MCF 10A (cell line): Measurements from ENCODE around the gene FAM161B. TPM values are rescaled to one million over a fixed set of nuclear protein-coding genes. Genes with fewer than 3 reads are reported as not detected.

ENCODE experiments used
- BruUV-seq: library from RNA; stranded (reverse); fragments of 400-500 nt; replicated peaks from 2 replicates; lab custom pipeline; 2021; lab: Mats Ljungman, UMichigan
- CTCF ChIA-PET: fragments of 300-600 bp; sonication (Branson Sonifier 250); formaldehyde crosslinking; extraction: SDS; loops from one replicate; lab custom pipeline; 2021; ENCODE audit warnings: antibody characterized with exemption, inconsistent platforms; lab: Yijun Ruan, JAX
- POLR2A ChIA-PET: fragments of 300-600, 350-650 bp; sonication (Branson Sonifier 250); formaldehyde crosslinking; extraction: SDS; loops from one replicate; lab custom pipeline; 2020; ENCODE audit warnings: antibody characterized with exemption, inconsistent platforms; lab: Yijun Ruan, JAX
- DNase-seq: peaks from one replicate; pipeline ENCODE4 v3.0.0-alpha.2; 2018; ENCODE audit not compliant: unreplicated experiment
- H3K27ac Mint-ChIP-seq: one replicate; pipeline ENCODE4 v1.8.0; 2022; ENCODE audit warnings: mild to moderate bottlenecking, low read depth, mixed read lengths; ENCODE audit not compliant: unreplicated experiment
- H3K27me3 Mint-ChIP-seq: one replicate; pipeline ENCODE4 v1.8.0; 2022; ENCODE audit warnings: mixed read lengths; ENCODE audit not compliant: insufficient read depth, unreplicated experiment
- H3K36me3 Mint-ChIP-seq: one replicate; pipeline ENCODE4 v1.8.0; 2022; ENCODE audit warnings: mild to moderate bottlenecking, moderate library complexity, mixed read lengths; ENCODE audit not compliant: insufficient read depth, unreplicated experiment
- H3K4me1 Mint-ChIP-seq: one replicate; pipeline ENCODE4 v1.8.0; 2022; ENCODE audit warnings: mixed read lengths; ENCODE audit not compliant: insufficient read depth, unreplicated experiment
- H3K4me3 Mint-ChIP-seq: one replicate; pipeline ENCODE4 v1.8.0; 2022; ENCODE audit warnings: mild to moderate bottlenecking, moderate library complexity, mixed read lengths; ENCODE audit not compliant: unreplicated experiment
- H3K9me3 Mint-ChIP-seq: one replicate; pipeline ENCODE4 v1.8.0; 2022; ENCODE audit warnings: mixed read lengths; ENCODE audit not compliant: unreplicated experiment
- CTCF ChIP-seq: fragments of 200-600 bp; IDR thresholded peaks from one replicate; pipeline ENCODE4 v1.8.0; 2022; ENCODE audit warnings: antibody characterized with exemption, mild to moderate bottlenecking; ENCODE audit not compliant: unreplicated experiment
- intact Hi-C: fragments of 100-400 bp; cut with micrococcal nuclease; formaldehyde crosslinking; loops from 2 replicates; pipeline ENCODE4 v1.14.1; 2022
- total RNA-seq: library from RNA; stranded (reverse); gene quantifications from 2 replicates; pipeline ENCODE4 v1.2.3, GENCODE V29; 2022

Gene FAM161B
- total RNA-seq, 1 experiment from 2014 or later, result 2.1 TPM

DNA sequence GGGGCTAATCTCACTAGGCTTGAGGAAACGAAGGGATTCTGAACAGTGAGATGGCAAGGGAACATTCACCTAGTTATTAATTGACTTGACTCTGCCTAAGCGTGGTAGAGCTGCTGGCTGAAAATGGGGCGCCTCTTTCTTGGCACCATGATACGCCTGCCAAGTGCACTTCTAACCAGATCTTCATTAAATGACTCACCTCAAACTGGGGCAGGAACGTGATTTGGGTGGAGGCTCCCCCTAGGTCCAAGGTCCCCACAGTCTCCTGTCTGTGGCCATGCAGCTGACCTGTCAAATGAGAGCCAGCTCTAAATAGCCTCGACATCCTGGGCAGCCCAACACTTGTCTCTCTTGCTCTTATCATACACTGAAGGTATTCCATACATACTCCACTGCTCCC lies 26.2 kb upstream of the FAM161B start:
- ChIA-PET POLR2A (no interaction called here), CTCF (no interaction called here)
- intact Hi-C loops, result no loop called here
- no peaks in the 10 kb centered on the region for H3K27me3 Mint-ChIP-seq
- H3K4me3 Mint-ChIP-seq, result no peak overlapping the region
- H3K9me3 Mint-ChIP-seq, result no peaks in the 10 kb centered on the region
- no peak overlapping the region for H3K27ac Mint-ChIP-seq
- TF ChIP-seq CTCF, result no peak
- H3K4me1 Mint-ChIP-seq, result no peaks in the 10 kb centered on the region
- peaks cover 34% of the 10 kb centered on the region for H3K36me3 Mint-ChIP-seq
- DNase-seq, result no peak
- no TSS peak for BruUV-seq

DNA sequence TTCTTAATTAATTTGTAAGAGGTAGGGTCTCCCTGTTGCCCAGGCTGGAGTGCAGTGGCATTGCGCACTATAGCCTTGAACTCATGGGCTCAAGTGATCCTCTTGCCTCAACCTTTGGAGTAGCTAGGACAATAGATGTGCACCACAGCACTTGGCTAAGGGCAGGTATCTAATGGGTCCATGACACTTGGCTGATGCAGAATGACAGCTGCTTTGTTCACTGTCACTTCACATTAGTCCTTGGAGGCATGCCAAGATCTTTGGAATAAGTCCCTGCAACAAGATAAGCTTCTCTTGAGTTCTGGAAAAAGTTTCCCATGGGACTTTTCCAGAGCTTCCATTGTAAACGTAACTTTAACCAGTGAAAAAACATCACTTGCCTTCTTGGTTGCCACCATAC lies 23.6 kb upstream of the FAM161B start:
- peaks cover 46% of the 10 kb centered on the region for H3K36me3 Mint-ChIP-seq
- POLR2A ChIA-PET, result no interaction called here
- TF ChIP-seq CTCF, result no peak
- CTCF ChIA-PET, result no interaction called here
- no peak overlapping the region for H3K27ac Mint-ChIP-seq
- no peak for DNase-seq
- H3K9me3 Mint-ChIP-seq, result no peaks in the 10 kb centered on the region
- BruUV-seq, result no TSS peak
- H3K4me1 Mint-ChIP-seq, result no peaks in the 10 kb centered on the region
- no peak overlapping the region for H3K4me3 Mint-ChIP-seq
- H3K27me3 Mint-ChIP-seq, result no peaks in the 10 kb centered on the region
- intact Hi-C loops, result no loop called here

DNA sequence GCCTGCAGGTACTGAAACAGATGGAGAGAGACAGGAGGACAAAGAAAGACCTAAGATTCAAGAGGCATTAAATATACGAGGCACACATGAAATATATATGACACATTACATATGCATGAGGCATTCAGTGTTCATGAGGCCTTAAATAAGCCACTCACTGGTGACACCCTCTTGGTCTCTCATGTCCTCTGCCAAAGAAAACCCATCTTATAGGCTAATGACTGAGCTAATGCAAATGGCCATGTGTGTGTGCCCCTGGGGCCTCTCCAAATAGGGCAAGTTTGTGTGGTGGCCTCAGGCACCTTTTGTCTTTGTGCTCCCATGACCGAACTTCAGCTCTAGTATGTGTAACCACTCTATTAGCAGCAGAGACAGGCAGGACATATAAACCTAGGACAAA lies 19.0 kb upstream of the FAM161B start:
- POLR2A ChIA-PET, result interaction anchor here (0.6 to 1.0 kb wide), 2 partner anchors 23 to 795 kb away, joined by 3 read pairs; no protein-coding TSS in a partner anchor
- intact Hi-C loops, result no loop called here
- peaks cover 39% of the 10 kb centered on the region for H3K36me3 Mint-ChIP-seq

DNA sequence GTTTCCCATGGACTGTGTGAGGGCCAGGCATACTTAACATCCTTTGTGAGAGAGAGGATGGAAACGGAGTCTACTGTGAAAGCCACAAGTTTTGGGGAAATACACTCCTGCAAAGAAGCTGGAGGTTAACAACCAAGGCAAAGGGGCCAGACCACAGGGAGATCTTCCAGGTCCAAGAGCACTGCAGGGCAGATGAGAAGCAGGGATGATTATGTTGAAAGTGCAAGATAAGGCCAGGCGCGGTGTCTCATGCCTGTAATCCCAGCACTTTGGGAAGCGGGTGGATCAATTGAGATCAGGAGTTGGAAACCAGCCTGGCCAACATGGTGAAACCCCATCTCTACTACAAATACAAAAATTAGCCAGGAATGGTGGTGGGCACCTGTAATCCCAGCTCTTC lies 15.3 kb upstream of the FAM161B start:
- BruUV-seq, result no TSS peak
- CTCF ChIA-PET, result interaction anchor here (0.6 kb wide), 1 partner anchor 811 kb away, joined by 4 read pairs; no protein-coding TSS in a partner anchor
- POLR2A ChIA-PET, result interaction anchor here (0.7 to 1.2 kb wide), 2 partner anchors 9 to 35 kb away, joined by 3 to 5 read pairs; no protein-coding TSS in a partner anchor
- intact Hi-C loops, result no loop called here
- Mint-ChIP-seq H3K27me3 (no peaks in the 10 kb centered on the region), H3K27ac (no peak overlapping the region), H3K4me1 (no peaks in the 10 kb centered on the region), H3K36me3 (peaks cover 57% of the 10 kb centered on the region), H3K9me3 (no peaks in the 10 kb centered on the region), H3K4me3 (no peak overlapping the region)
- DNase-seq, result no peak
- no peak for TF ChIP-seq CTCF

More for the DNA sequence above, 19.0 kb upstream of the FAM161B start:
- Mint-ChIP-seq H3K27ac (no peak overlapping the region), H3K4me1 (no peaks in the 10 kb centered on the region), H3K9me3 (no peaks in the 10 kb centered on the region), H3K27me3 (no peaks in the 10 kb centered on the region), H3K4me3 (no peak overlapping the region)
- CTCF ChIA-PET, result no interaction called here
- no TSS peak for BruUV-seq
- no peak for DNase-seq
- TF ChIP-seq CTCF, result no peak
